Suppressor macrophage treated with lipopolysaccharide for 4 hours (primary cell): ENCODE results near the gene HAUS2.
"Not testable (repeated sequence)": the region's sequence is repeated elsewhere in the genome, so short reads cannot be mapped to it uniquely, and the experiment has no call there.

Source experiments
- DNase-seq: peaks from one replicate; pipeline ENCODE4 v3.0.0-alpha.2; 2020

Gene HAUS2

DNA sequence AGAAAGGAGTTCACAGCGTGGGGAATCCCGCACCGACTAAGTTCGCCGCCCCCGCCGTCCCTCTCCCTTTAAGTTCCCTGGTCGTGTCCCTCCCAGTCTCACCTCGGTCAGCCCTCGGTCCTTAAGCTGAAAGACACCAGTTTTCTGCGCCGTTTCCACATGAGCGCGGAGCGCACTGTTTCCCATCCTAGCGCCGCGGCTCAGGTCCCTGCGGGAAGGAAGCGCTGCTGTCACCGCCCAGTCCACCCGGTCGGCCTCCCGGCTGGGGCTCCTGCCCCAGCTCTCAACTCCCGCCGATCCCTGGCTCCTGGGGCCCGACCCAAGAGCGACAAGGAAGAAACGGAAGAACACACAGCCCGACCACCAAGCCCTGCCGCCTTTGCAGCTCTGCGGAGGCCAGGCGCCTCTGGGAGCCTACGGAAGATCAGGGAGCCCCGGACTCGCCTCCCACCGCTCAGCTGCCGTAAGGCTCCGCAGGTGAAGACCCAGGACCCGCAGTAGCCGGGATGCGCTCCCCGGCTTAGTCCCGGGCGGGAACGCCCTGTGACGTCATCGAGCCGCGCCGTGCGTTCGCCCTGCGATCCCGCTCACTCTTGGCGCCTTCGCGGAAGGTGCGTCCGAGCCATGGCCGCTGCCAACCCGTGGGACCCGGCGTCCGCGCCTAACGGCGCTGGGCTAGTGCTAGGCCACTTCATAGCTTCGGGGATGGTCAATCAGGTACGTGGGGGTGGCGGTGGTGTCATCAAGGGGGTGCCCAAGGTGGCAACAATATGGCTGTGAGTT lies at the start of gene HAUS2, which contains the start of gene LRRC57:
Gene HAUS2 (plus strand): TSS at position 590 of the 783 bp plus-strand sequence. CDS start 35 bp downstream, at position 625.
Gene LRRC57 (minus strand): TSS at position 545 of the 783 bp plus-strand sequence. CDS start 359 bp downstream, at position 186.
- peak; percentile 91 for DNase-seq

DNA sequence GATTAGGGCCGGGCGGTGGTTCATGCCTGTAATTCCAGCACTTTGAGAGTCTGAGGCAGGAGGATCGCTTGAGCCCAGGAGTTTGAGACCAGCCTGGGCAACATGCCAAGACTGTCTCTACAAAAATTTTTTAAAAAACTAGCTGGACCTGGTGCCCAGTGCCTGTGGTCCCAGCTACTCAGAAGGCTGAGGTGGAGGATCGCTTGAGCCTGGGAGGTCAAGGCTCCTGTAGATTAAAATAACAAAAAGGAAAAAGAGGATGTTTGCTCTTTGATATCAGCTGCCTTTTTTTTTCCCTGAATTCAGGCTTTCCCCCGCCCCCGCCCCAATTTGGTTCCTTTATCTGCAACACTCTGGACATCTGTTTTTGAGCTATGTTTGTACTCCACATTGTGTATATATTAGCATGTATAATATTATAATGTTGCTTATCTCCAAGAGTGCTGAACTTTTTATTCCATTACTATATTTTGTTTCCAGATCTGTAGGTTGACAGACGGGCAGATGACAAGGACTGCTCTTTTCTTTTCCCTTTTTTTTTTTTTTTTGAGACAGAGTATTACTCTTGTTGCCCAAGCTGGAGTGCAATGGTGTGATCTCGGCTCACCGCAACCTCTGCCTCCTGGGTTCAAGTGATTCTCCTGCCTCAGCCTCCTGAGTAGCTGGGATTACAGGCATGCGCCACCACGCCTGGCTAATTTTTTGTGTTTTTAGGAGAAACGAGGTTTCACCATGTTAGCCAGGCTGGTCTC lies 48.6 kb upstream of the HAUS2 start:
- no peak for DNase-seq

DNA sequence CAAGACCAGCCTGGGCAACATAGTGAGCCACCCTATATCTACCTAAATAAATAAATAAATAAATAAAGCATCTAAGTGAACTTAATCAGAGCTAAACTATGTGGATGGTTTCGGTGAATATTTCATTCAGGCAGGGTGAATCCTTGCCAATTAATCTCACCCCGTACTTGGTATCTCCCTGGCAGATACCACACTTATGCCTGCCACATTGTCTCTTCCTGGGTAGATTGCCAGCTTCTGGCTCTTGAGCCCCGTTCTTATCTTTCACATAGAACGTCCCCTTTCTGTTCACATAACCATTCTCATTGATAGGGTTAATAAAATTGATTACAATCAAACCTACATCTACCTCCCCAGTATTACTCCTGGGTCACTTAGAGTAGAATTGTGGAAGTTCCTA lies 46.2 kb upstream of the HAUS2 start:
- no peak for DNase-seq

DNA sequence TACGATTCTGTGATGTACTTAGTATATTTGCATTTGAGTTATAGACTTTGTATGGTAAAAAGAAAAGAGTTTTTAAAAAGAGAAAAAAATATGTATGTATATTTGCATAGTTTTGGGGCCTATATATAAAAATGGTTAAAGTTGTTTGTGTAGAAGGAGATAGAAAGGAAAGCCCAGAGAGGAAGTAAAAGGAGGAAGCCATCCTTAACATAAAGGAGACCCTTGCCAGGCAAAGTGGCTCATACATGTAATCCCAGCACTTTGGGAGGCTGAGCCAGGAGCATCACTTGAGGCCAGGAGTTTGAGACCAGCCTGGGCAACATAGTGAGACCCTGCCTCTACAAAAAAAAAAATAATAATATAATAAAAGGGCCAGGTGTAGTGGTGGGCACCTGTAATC lies 44.8 kb upstream of the HAUS2 start:
- DNase-seq = no peak

DNA sequence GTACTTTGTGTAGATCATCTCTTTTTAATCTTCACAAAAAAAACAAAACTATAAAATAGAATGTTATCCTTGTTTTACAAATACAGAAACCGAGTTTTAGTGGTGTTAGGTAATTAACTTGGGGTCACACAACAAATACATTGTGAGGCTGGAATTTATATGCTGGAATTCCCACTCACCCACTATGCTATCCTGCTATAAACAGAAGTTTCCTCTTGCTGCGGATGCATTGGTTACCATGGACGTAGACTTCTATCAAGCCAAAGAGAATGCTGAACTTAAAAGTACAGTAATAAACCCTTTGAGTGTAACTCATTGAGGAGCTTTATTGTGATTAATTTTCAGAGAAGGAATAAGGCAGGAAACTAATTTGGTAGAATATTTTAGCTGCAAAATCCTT lies 44.0 kb upstream of the HAUS2 start:
- no peak for DNase-seq

DNA sequence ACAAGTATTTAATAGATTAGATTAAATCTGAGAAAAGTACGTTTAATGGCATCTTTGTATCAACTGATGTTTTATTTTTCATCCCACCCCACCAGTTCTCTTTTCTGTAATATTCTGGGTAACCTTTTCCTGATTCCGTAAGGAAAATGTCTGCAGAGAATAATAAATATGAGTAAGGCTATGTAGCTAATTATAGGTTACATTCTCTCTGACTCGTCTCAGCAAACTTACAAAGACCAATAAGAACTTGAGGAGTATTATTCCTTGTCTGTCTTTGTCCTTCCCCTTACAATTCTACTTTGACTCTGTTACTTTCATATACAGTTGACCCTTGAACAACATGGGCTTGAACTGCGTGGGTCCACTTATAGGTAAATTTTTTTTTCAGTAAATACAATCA lies 41.1 kb upstream of the HAUS2 start:
- no peak for DNase-seq

DNA sequence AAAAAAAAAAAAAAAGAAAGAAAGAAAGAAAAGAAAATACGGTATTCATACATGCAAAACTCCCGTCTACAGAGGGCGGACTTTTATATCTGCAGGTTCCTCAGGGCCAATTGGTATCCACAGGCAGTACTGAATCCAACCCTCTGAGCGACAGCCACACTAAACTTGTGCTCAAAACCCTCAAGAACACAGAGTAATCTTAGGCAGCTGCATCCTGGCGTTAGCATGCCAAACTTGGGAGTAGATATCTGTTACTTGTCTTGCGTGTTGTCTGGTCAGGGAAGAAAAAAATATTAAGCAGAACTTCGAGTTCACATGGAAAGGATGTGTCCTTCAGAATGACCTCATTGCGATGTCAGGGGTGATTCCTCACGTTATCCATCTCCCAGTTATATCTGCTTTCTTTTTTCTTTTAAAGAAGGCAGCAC lies 40.4 kb upstream of the HAUS2 start:
- DNase-seq = no peak

DNA sequence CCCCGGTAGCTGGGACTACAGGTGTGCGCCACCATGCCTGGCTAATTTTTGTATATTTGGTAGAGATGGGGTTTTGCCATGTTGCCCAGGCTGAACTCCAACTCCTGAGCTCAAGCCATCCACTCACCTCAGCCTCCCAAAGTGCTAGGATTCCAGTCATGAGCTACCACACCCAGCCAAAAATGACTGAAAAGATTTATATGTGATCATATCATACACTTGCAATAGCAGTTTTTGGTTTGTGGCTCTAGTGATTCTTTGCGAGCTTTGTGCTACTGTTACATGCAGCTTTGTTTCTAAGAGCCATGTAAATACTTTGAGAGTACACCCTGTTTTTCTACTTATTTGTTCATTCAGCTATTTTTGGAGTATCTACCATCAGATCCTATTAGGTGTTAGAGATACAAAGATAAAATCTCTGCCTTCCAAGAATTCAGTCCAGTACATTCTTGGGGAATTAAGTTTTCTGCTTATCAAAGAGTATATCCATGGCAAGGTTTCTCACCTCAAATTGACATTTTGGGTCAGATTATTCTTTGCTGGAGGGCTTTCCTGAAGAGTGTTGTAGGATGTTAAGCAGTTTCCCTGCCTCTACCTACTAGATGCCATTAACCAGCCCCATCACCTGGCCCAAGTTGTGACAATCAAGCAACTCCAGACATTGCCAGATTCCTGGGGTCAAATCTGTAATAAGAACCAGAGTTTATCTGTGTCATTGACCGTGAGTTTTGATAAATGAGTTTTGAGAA lies 38.2 kb upstream of the HAUS2 start:
- DNase-seq = no peak

DNA sequence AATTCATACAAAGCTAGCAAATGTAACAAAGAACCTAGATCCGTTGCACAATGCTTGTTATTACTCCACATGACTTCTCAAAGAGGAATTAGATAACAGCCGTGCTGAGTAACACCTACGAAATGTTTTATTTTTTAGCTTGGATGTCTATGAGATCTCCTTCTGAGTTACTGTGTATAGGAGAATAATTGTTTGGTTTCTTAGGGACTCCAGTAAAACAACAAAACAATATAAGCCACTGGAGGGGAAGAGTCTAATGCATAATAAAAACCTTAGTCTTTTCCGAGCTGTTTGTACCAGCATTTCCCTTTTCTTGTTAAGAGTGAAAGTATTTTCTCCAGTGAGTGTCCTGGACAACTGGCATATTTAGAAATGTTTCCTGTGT lies 37.6 kb upstream of the HAUS2 start:
- DNase-seq = peak; percentile 64

DNA sequence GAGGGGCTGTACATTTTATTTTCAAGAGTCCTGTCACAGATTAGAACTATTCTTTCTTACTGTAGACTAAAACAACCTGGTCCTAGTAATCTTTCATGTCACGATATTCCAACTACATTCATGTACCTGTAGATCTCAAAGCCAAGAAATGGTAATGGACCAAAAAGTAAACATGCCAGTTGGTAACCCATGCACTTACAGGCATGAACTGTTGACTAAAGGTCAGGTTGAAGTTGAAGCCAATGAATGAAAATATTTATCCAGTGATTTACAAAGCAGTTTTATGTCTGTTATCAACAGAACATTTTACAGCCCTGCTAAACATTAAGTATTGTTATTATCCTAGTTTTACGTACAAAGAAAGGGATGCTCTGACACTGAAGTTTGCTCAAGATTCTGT lies 25.3 kb upstream of the HAUS2 start:
- no peak for DNase-seq

DNA sequence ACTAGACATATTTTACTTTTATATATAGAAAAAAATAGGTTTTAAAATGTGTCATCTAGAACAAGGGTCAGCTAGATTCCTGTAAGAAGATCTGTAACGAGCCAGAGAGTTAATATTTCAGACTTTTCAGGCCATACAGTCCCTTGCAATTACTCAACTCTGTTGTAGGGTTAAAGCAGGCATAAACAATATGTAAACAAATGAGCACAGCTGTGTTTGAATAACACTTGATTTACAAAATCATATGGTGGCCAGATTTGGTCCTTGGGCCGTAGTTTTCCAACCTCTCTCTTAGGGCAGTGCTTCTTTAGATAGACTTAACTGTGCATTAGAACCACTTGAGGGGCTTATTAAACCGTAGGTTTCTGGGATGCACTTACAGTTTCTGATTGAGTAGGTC lies 19.7 kb upstream of the HAUS2 start:
- DNase-seq = no peak

DNA sequence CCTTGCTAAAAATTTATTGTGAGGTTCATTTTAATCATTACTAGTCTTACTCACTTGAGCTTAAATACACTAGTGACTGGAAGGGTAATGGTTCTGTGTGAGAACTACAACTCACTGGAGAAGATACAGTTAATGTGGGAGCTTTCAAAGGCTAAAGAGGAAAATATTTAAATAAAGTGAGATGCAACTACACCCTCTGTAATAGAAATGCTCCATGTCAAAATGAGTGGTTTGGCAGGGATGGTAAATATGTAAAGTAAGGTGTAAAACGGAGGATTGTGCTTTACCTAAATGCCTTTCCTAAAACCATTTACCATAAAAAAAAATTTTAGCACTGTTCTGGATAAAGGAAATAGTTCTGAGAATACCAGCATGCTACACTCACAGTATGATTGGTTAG lies 15.4 kb upstream of the HAUS2 start:
- DNase-seq = no peak

DNA sequence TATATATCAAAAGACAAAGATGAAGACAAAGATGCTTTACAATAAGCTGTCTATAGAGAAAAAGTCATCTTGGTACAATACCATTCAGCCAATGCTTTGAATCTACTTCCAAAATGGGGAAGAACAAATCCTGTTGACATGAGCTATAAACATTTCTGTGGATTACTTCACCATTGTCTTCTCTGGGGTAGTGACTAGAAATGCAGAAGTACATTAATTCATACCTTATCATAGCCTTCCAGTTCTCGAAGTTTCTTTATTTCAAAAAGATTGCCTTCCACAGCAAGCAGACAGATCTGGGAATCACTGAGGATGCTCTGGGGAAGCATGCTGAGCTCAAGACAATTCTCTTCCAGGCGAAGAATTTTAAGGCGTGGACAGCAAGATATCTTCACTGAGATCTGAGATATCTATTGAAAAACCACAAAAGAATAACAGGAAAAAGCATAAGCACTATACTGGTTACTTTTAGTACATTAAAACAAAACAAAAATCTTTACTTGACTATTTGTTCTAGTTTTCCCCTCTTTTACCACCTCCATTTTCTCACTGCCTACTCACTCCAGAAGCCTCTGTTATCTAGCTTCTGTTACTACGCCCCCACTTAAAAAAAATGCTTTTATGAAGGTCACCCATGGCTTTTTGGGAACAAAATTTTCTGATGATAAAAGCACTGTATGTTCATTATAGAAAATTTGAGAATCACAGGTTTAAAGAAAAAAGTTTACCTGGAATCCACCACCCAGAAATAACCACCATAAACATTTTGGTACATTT lies 3.6 kb upstream of the HAUS2 start:
- DNase-seq = peak; percentile 53

DNA sequence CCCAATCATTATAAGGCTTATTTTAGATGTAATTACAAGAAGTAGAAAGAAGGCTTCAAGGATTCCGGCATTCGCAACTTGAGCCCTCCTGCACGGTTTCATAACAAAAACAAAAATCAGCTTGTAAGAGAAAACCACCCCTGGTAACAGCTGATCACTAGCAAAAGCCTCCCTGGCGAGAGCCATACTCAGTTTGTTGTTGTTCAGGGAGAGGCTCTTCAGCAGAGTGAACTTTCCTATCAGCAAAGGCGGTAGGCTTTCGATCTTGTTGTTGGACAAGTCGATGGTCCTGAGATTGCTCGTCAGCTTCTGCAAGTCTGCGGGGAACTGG lies 755 bp upstream of the HAUS2 start:
- no peak for DNase-seq

DNA sequence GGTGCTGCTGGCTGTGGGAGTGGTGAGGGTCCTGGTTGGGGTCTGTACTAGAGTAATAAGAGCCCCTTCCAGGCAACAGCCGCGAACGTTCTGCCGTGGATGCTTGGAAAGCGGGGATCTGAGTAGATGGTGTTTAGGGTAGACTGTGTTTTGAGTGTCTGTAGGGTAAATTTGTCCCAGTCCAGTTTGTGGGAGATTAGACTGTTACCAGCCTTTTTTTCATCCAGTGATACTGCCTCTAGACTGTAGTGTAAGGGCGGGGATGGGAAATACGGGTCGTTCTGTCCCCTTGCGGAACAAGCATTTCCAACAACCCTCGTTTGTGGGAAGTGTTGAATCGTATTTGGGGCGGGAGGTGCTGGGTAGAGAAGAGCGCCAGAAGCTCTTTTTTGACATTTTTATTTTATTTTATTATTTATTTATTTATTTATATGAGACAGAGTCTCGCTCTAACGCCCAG lies 424 bp downstream of the HAUS2 start:
- DNase-seq = peak; percentile 59

DNA sequence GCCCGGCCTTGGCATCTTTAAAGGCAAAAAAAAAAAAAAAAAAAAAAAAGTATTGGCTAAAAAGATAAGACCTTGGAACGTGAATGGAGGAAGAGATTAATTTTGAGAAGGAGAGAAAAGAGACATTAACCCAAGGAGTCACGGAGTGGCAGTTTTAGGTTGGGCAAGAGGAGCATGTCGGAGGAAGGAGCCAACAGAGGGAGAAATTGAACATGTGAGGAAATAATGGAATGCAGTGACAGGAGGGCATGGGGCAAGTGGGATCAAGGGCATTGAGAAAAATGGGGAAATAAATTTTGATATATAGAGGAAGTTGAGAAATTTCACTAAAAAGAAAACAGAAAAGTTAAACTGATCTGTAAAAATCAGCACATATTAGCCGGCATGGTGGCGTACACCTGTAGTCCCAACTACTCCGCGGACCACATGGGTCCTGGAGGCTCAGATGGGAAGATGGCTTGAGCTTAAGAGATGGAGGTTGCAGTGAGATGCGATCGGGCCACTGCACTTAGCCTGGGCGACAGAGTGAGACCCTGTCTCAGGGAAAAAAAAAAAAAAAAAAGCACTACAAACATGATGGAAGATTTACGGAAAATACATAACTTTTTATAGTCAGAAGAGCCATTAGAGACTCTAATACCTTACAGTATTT lies 1.2 kb downstream of the HAUS2 start:
- DNase-seq = peak; percentile 60

DNA sequence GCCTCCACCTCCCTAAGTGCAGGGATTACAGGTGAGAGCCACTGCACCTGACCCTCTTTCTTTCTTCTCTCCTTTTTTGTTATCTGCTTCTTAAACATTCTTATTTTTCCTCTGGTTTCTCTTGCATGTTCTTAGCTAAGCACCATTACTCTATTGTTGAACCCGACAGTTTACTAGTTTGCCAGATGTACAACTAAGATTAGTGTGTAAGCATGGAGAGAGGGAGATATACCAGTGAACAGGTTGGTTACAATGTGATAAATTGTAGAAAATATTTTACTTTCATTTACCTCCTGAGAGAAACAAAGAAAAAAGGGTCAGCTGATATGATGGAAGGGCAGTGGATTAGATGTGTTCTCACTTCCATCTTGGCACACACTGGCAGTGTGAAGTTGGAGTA lies 4.9 kb downstream of the HAUS2 start:
- no peak for DNase-seq

DNA sequence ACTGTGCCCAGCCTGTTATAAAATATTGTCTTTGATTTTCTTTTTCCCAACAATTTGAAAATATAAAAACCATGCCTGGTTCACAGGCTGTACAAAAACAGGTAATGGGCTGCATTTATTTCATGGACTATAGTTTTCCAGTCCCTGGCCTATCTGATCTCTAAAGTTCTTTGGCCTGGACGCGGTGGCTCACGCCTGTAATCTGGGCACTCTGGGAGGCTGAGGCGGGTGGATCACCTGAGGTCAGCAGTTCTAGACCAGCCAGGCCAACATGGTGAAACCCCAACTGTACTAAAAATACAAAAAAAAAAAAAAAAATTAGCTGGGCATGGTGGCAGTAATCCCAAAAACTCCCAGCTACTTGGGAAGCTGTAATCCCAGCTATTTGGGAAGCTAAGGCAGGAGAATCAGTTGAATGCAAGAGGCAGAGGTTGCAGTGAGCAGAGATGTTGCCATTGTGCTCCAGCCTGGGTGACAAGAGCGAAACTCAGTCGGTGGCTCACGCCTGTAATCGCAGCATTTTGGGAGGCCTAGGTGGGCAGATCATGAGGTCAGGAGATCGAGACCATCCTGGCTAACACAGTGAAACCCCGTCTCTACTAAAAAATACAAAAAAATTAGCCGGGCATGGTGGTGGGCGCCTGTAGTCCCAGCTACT lies 8.0 kb downstream of the HAUS2 start:
- not testable (repeated sequence) for DNase-seq

DNA sequence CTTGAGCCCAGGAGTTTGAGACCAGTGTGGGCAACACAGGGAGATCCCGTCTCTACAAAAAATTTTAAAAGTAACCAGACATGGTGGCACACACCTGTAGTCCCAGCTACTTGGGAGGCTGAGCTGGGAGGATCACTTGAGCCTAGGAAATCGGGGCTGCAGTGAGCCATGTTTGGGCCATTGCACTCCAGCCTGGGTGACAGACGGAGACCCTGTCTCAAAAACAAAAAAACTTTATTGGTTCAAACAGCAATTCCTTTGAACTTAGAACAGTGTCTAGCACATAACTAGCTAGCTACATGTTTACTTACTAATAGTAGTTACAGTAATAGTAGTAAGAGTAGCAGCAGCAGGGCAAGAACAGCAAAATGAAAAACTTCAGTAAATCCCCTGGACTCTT lies 10.1 kb downstream of the HAUS2 start:
- no peak for DNase-seq

DNA sequence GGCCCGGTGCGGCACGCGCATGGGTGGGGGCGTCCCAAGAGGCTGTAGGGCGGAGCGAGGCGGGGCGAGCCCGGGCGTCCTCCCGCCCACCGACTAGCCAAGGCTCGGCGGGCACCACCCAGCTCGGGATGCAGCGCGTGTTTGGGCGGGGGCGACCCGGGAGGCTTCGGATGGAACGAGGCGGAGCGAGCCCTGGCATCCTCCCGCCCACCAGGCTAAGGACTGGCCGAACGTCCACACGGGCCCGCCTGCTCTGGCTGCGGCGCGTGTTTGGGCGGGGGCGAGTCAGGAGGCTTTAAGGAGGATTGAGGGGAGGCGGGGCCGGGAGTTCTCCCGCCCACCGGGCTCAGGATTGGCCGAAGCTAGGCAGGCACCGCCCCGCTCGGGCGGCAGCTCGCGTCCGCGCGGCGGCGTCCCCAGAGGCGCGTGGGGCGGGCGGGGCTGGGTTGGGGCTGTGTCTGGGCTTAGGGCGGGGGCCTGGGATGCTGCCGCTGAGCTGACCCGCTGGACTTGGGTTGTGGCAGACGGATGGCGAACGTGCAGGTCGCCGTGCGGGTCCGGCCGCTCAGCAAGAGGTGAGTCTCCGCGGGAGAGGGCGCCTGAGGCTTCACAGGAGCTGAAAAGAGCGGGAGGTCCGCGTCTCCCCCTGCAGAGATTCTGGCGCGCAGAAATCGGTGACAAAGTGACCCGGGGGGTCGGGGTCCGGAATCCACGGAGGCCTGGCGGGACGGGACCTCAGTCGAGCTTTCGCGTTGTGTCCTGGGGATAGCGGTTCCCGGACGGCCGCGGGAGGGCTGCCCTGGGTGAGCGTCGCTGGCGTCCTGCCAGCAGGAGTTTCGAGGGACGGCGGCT lies 26.8 kb downstream of the HAUS2 start, which contains the start of gene STARD9:
Gene STARD9 (plus strand): TSS at position 419 of the 852 bp plus-strand sequence. CDS start 110 bp downstream, at position 529.
- DNase-seq = peak; percentile 99
